LHCN-M2 (cell line): ENCODE data around the gene UBQLN2. TPM values are rescaled to one million over a fixed set of nuclear protein-coding genes. Genes with fewer than 3 reads are reported as not detected.

Experiments used
- total RNA-seq: library from RNA; depleted of rRNA; stranded (reverse); fragments of >200 nt; gene quantifications from 2 replicates; pipeline ENCODE4 v1.2.3, GENCODE V29; 2014; rRNA removed

The UBQLN2 gene
- total RNA-seq, 1 experiment from 2014 or later: 20.4 TPM

Other genes starting within 250 kb of the UBQLN2 start
- gene NBDY, start 165.6 kb downstream of the UBQLN2 start, total RNA-seq: 6.7 and 12.3 TPM in 2 replicates